ENCODE results near the gene UCHL1.

GRCh38 chr4:41218703-41219102 lies 38.0 kb upstream of the UCHL1 start:
- TF ChIP-seq POLR2AphosphoS5 (IDR thresholded peaks at IDR 0.05; ENCODE audit: low read depth) (no peak), CTCF (IDR thresholded peaks at IDR 0.05; ENCODE audit: insufficient read depth, low read length) (no peak), REST (IDR thresholded peaks at IDR 0.05; ENCODE audit: insufficient replicate concordance, low read depth) (no peak), GABPA (IDR thresholded peaks at IDR 0.05; ENCODE audit: low read depth) (no peak), SPI1 (IDR thresholded peaks at IDR 0.05; ENCODE audit: borderline replicate concordance, low read depth) (no peak)

All from HL-60 (cell line).